OCI-LY3 (cell line): ENCODE results near the gene GRID1.

Experiments
- EZH2phosphoT487 ChIP-seq: fragments of 200-600 bp; shearing (Covaris generic); IDR thresholded peaks from 2 replicates; pipeline ENCODE4 v1.6.1; 2018; ENCODE audit warnings: antibody characterized with exemption, mixed run types, low read depth
- TF ChIP-seq, protein P1 (sequence below): fragments of 200-600, 300-600 bp; sonication (generic); IDR thresholded peaks from 2 replicates; pipeline ENCODE4 v1.5.1; 2014; ENCODE audit warnings: antibody characterized with exemption, low read length, low read depth

GRCh38 chr10:86303626-86304025, 63.0 kb downstream of the GRID1 start:
- TF ChIP-seq, protein P1, sequence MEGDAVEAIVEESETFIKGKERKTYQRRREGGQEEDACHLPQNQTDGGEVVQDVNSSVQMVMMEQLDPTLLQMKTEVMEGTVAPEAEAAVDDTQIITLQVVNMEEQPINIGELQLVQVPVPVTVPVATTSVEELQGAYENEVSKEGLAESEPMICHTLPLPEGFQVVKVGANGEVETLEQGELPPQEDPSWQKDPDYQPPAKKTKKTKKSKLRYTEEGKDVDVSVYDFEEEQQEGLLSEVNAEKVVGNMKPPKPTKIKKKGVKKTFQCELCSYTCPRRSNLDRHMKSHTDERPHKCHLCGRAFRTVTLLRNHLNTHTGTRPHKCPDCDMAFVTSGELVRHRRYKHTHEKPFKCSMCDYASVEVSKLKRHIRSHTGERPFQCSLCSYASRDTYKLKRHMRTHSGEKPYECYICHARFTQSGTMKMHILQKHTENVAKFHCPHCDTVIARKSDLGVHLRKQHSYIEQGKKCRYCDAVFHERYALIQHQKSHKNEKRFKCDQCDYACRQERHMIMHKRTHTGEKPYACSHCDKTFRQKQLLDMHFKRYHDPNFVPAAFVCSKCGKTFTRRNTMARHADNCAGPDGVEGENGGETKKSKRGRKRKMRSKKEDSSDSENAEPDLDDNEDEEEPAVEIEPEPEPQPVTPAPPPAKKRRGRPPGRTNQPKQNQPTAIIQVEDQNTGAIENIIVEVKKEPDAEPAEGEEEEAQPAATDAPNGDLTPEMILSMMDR = no peak
- TF ChIP-seq EZH2phosphoT487 = no peak
